Vagina (tissue), 2 donors: Measurements from ENCODE around the gene CACNA1D. TPM values are rescaled to one million over a fixed set of nuclear protein-coding genes. Genes with fewer than 3 reads are reported as not detected.

Experiments used
- DNase-seq, 2 donors: peaks; one replicate each; pipeline ENCODE4 v3.0.0-alpha.2; 2017; ENCODE audit errors: extremely low spot score in 2 of 2
- H3K27ac ChIP-seq: fragments of 200-600 bp; sonication (generic); one replicate; pipeline ENCODE4 v1.5.1; 2019
- H3K27me3 ChIP-seq: fragments of 200-600 bp; sonication (generic); one replicate; pipeline ENCODE4 v1.5.1; 2019
- H3K36me3 ChIP-seq, 2 donors: fragments of 200-600 bp; sonication (generic); one replicate each; pipeline ENCODE4 v1.5.1; 2017 to 2019
- H3K4me1 ChIP-seq: fragments of 200-600 bp; sonication (generic); one replicate; pipeline ENCODE4 v1.5.1; 2019
- H3K4me3 ChIP-seq, 2 donors: fragments of 200-600 bp; sonication (generic); 1 replicate in 1 of 2; 2 replicates in 1 of 2; pipeline ENCODE4 v1.5.1; 2016 to 2019
- H3K9me3 ChIP-seq: fragments of 200-600 bp; sonication (generic); one replicate; pipeline ENCODE4 v1.5.1; 2019
- CTCF ChIP-seq, 3 experiments: fragments of 450-650 bp in 2 of 3; fragments of 200-600 bp in 1 of 3; sonication (generic) in 1 of 3; IDR thresholded peaks; one replicate each; pipeline ENCODE4 v1.5.1; 2017 to 2019; ENCODE audit warnings: antibody characterized with exemption in 3 of 3, mild to moderate bottlenecking in 2 of 3, moderate library complexity in 2 of 3
- POLR2A ChIP-seq, 2 donors: fragments of 450-650 bp; IDR thresholded peaks; one replicate each; pipeline ENCODE4 v1.6.1; 2017; ENCODE audit warnings: antibody characterized with exemption in 2 of 2, mild to moderate bottlenecking in 2 of 2, moderate library complexity in 2 of 2
- POLR2AphosphoS5 ChIP-seq, 2 donors: sonication (generic); formaldehyde crosslinking; IDR thresholded peaks; one replicate each; pipeline ENCODE4 v1.9.0; 2017; ENCODE audit warnings: antibody characterized with exemption in 2 of 2, mild to moderate bottlenecking in 2 of 2, low read depth in 1 of 2; ENCODE audit not compliant: insufficient read depth in 1 of 2
- intact Hi-C: fragments of 100-400 bp; cut with DNase I; formaldehyde crosslinking; loops from one replicate; pipeline ENCODE4 v1.15.1; 2023
- total RNA-seq: library from RNA; depleted of rRNA; stranded (reverse); fragments of >200 nt; gene quantifications from one replicate; pipeline ENCODE4 v1.2.3, GENCODE V29; 2016

Gene CACNA1D
- total RNA-seq, 1 donor from 2014 or later, result 0.74 TPM

- no peaks in the 10 kb centered on the region for H3K4me1 ChIP-seq
- intact Hi-C loops, result no loop called here
- no peaks in the 10 kb centered on the region for H3K27me3 ChIP-seq
- peak in 1 of 2 donors; percentile 75 for DNase-seq
- TF ChIP-seq POLR2A (IDR thresholded peaks at IDR 0.05), result no peak
- H3K9me3 ChIP-seq, result no peaks in the 10 kb centered on the region
- no peak overlapping the region for H3K4me3 ChIP-seq
- H3K36me3 ChIP-seq, result no peaks in the 10 kb centered on the region
- no peak overlapping the region for H3K27ac ChIP-seq
Measured at GRCh38 chr3:53614307-53614706, 119.9 kb downstream of the CACNA1D start.

- DNase-seq, result peak in 1 of 2 donors; percentile 47
- no peak for TF ChIP-seq POLR2AphosphoS5 (IDR thresholded peaks at IDR 0.05; ENCODE audit: insufficient read depth in 1 of 2, low read depth in 1 of 2)
- no peak for TF ChIP-seq POLR2A (IDR thresholded peaks at IDR 0.05)
- no peak for TF ChIP-seq CTCF (IDR thresholded peaks at IDR 0.05)
- intact Hi-C loops, result no loop called here
- Histone ChIP-seq H3K4me3 (no peak overlapping the region), H3K36me3 (no peaks in the 10 kb centered on the region), H3K27me3 (no peaks in the 10 kb centered on the region), H3K9me3 (no peaks in the 10 kb centered on the region), H3K27ac (no peak overlapping the region), H3K4me1 (no peaks in the 10 kb centered on the region)
Measured at GRCh38 chr3:53616321-53616720, 121.9 kb downstream of the CACNA1D start.

DNA sequence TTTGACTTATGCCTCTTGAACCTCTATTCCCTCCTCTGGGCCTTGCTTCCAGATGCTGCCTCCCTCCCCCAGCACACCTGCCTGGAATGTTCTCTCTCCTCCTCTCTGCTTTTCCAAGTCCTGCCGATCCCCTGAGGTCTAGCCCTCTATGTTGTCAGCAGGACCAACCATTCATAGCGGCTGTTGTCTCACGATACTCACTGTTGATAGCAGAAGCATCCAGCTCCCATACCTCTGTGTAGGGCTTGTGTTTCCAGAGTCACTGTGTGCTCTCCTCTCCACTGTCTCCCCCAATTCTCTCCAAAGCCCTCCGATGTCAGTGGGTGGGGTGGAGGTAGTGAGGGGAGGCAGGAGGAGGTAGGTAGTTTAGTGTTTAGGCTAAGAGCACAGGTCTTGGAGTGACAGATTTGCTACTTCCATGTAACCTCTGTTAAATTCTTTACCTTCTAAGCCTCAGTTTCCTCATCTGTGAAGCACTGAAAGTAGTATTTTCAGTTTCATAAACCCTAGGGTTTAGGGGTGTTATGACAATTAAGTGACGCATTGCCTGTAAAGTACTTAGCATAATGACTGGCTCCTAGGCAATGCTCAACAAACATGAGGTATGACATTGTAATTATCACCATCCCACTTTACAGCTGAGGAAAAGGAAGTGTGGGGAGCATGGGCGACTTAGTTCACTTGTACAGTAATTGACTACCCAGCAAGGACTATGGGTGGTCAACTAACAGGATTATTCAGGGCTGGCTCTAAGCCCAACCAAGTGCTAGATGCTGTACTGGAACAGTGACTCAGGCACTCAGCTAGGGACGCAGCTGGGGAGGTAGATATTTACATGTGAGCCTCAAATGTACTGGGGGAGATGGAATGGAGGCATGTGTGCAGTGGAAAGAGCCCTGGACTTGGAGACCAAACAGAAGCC, 122.8 kb downstream of the CACNA1D start:
- no peaks in the 10 kb centered on the region for H3K36me3 ChIP-seq
- intact Hi-C loops, result no loop called here
- DNase-seq, result peak in 1 of 2 donors; percentile 81
- no peaks in the 10 kb centered on the region for H3K9me3 ChIP-seq
- no peak overlapping the region for H3K27ac ChIP-seq
- H3K4me1 ChIP-seq, result no peaks in the 10 kb centered on the region
- no peak for TF ChIP-seq POLR2A (IDR thresholded peaks at IDR 0.05)
- TF ChIP-seq CTCF (IDR thresholded peaks at IDR 0.05), result no peak
- TF ChIP-seq POLR2AphosphoS5 (IDR thresholded peaks at IDR 0.05; ENCODE audit: insufficient read depth in 1 of 2, low read depth in 1 of 2), result no peak
- no peak overlapping the region for H3K4me3 ChIP-seq
- no peaks in the 10 kb centered on the region for H3K27me3 ChIP-seq

DNA sequence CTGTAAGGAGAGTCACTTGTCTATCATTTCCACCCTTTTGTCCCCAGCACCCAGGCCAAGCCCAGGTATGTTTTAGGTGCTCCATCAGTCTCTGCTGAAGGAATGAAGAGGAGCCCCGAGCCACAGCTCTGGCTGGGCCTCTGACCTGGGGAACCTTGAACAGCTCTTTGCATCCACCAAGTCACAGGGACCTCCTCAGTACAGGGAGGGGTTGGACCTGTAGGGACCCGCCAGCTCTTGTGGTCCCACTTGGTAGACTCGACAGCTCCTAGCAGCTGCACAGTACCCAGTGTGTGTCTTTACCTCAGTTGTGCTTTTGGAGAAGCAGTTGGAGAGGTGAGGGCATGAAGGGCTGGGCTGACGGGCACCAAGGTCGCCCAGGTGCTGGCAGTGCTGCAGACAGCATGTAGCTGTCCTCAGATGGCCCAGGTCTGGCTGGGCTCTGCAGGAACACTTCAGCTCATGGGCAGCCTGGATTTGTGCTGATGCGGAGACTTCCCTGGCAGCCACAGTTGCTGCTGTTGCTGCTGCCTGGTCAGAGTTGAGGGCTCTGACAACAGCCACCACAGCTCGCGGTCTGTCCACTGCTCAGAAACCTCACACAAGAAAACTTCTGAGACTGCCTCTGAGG, 123.6 kb downstream of the CACNA1D start:
- intact Hi-C loops, result no loop called here

GRCh38 chr3:53618524-53618906, 124.1 kb downstream of the CACNA1D start:
- Histone ChIP-seq H3K27ac (no peak overlapping the region), H3K36me3 (no peaks in the 10 kb centered on the region), H3K9me3 (no peaks in the 10 kb centered on the region), H3K4me3 (no peak overlapping the region), H3K4me1 (no peaks in the 10 kb centered on the region), H3K27me3 (no peaks in the 10 kb centered on the region)
- intact Hi-C loops, result no loop called here
- TF ChIP-seq CTCF (IDR thresholded peaks at IDR 0.05) (no peak), POLR2AphosphoS5 (IDR thresholded peaks at IDR 0.05; ENCODE audit: insufficient read depth in 1 of 2, low read depth in 1 of 2) (no peak), POLR2A (IDR thresholded peaks at IDR 0.05) (no peak)
- peak in 1 of 2 donors; percentile 42 for DNase-seq

More for the DNA sequence above, 123.6 kb downstream of the CACNA1D start:
- Histone ChIP-seq H3K27me3 (no peaks in the 10 kb centered on the region), H3K4me3 (no peak overlapping the region), H3K9me3 (no peaks in the 10 kb centered on the region), H3K4me1 (no peaks in the 10 kb centered on the region), H3K36me3 (no peaks in the 10 kb centered on the region), H3K27ac (no peak overlapping the region)
- peak in 1 of 2 donors; percentile 80 for DNase-seq
- TF ChIP-seq POLR2A (IDR thresholded peaks at IDR 0.05) (no peak), POLR2AphosphoS5 (IDR thresholded peaks at IDR 0.05; ENCODE audit: insufficient read depth in 1 of 2, low read depth in 1 of 2) (no peak), CTCF (IDR thresholded peaks at IDR 0.05) (no peak)
